Small intestine (tissue), 7 donors: ENCODE measurements around the gene NISCH. TPM values are rescaled to one million over a fixed set of nuclear protein-coding genes. Genes with fewer than 3 reads are reported as not detected.

Experiments
- DNase-seq, 2 donors: peaks; one replicate each; pipeline versions ENCODE4 v3.0.0 to v3.0.0-alpha.2; 2013
- FAIRE-seq: peaks from 2 replicates; lab custom pipeline; 2012; peaks lifted over from hg19 to GRCh38; lab: Jason Lieb, UNC
- H3K27ac ChIP-seq, 3 donors: one replicate each; pipeline ENCODE4 v1.5.1; 2013; ENCODE audit warnings: low read length in 2 of 3, mild to moderate bottlenecking in 2 of 3, control low read depth in 1 of 3, inconsistent platforms in 1 of 3, low read depth in 1 of 3, moderate library complexity in 1 of 3
- H3K27me3 ChIP-seq, 3 donors: one replicate each; pipeline ENCODE4 v1.6.1; 2013; ENCODE audit warnings: low read length in 3 of 3, inconsistent platforms in 1 of 3; ENCODE audit not compliant: control insufficient read depth in 3 of 3, insufficient read depth in 3 of 3
- H3K36me3 ChIP-seq, 3 donors: one replicate each; pipeline ENCODE4 v1.6.1; 2013; ENCODE audit warnings: low read length in 3 of 3, inconsistent platforms in 1 of 3, low read depth in 1 of 3, mild to moderate bottlenecking in 1 of 3, moderate library complexity in 1 of 3; ENCODE audit not compliant: control insufficient read depth in 3 of 3, insufficient read depth in 2 of 3
- H3K4me1 ChIP-seq, 3 donors: one replicate each; pipeline ENCODE4 v1.6.1; 2013; ENCODE audit warnings: low read length in 2 of 3, inconsistent platforms in 1 of 3, low read depth in 1 of 3, mild to moderate bottlenecking in 1 of 3, moderate library complexity in 1 of 3; ENCODE audit not compliant: control insufficient read depth in 3 of 3, insufficient read depth in 2 of 3
- H3K4me3 ChIP-seq, 3 donors: one replicate each; pipeline ENCODE4 v1.5.1; 2013; ENCODE audit warnings: low read length in 3 of 3, control low read depth in 1 of 3, inconsistent platforms in 1 of 3, low read depth in 1 of 3, mild to moderate bottlenecking in 1 of 3, moderate library complexity in 1 of 3
- H3K9me3 ChIP-seq, 2 donors: one replicate each; pipeline ENCODE4 v1.6.1; 2013; ENCODE audit warnings: low read depth in 1 of 2, low read length in 1 of 2; ENCODE audit not compliant: control insufficient read depth in 2 of 2, insufficient read depth in 1 of 2
- WGBS, 3 donors: extraction: QIAGEN DNeasy Blood & Tissue Kit; methylation state at CpG; one replicate each; pipeline ENCODE4 v1.1.7; 2013; 5-methylcytosine and 5-hydroxymethylcytosine counted together
- polyA plus RNA-seq, 4 donors: library from polyadenylated mRNA; stranded (reverse) in 3 of 4; unstranded in 1 of 4; fragments of 200-250 nt in 3 of 4; fragments of 120-200 nt in 1 of 4; gene quantifications; one replicate each; pipeline versions ENCODE4 v1.2.1 to v1.2.3, GENCODE V29; 2013
- donor health status: healthy with polysubstance abuse.
- donor health status: control.
- donor health status: control.
- donor health status: Bipolar disorder and iron deficiency.
- donor health status: healthy.

NISCH gene
- polyA plus RNA-seq, 4 donors = 25.9 to 78.1 (median 27.9) TPM

DNA sequence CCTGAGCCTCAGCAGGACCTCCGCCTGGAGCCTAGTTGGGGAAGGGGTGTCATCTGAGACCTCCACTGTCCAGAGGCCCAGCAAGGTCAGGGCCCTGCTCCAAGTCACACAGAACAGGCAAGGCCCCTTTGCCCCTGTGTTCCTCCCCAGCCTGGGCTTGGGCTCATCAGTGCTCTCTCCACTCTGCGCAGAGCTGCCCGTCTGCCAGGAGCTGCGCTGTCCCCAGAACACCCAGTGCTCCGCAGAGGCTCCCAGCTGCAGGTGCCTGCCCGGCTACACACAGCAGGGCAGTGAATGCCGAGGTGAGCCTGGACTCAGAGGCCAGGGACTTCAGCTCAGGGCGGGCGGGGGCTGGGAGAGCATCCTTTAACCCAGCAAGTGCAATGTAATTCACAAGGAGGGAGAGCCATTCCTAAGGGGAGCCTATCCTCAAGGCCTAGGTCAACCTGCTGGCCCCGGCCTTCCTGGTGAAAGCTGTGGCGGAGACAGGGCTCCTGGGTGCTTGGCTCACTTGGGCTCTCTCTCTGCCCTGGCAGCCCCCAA, 47.5 kb downstream of the NISCH start:
- no peak overlapping the region for H3K4me3 ChIP-seq
- DNase-seq (no peak), FAIRE-seq (no peak)
- no peak overlapping the region for H3K27ac ChIP-seq
- no peaks in the 10 kb centered on the region for H3K4me1 ChIP-seq
- H3K27me3 ChIP-seq = no peaks in the 10 kb centered on the region
- WGBS, 3 donors = 89 to 93% (median 92%) methylated on average over 11 of the region's 11 CpGs
- no peaks in the 10 kb centered on the region for H3K9me3 ChIP-seq
- peaks cover 0 to 2% (median 0%) of the 10 kb centered on the region in 3 donors for H3K36me3 ChIP-seq

GRCh38 chr3:52503788-52504424, 48.5 kb downstream of the NISCH start:
- Histone ChIP-seq H3K4me3 (no peak overlapping the region), H3K4me1 (no peaks in the 10 kb centered on the region), H3K27me3 (no peaks in the 10 kb centered on the region), H3K36me3 (peaks cover 0 to 4% (median 0%) of the 10 kb centered on the region in 3 donors), H3K27ac (no peak overlapping the region), H3K9me3 (no peaks in the 10 kb centered on the region)
- 39 to 65% (median 56%) methylated on average over 23 of the region's 23 CpGs for WGBS, 3 donors
- DNase-seq (no peak), FAIRE-seq (no peak)

- no peaks in the 10 kb centered on the region for H3K9me3 ChIP-seq
- no peak overlapping the region for H3K27ac ChIP-seq
- WGBS, 3 donors = 83 to 90% (median 83%) methylated on average over 9 to 10 of the region's 10 CpGs
- H3K4me1 ChIP-seq = no peaks in the 10 kb centered on the region
- DNase-seq (no peak), FAIRE-seq (no peak)
- H3K4me3 ChIP-seq = no peak overlapping the region
- H3K27me3 ChIP-seq = no peaks in the 10 kb centered on the region
- peaks cover 0 to 4% (median 0%) of the 10 kb centered on the region in 3 donors for H3K36me3 ChIP-seq
Measured at GRCh38 chr3:52504977-52505376, 49.6 kb downstream of the NISCH start.

GRCh38 chr3:52506266-52506966, 51.0 kb downstream of the NISCH start:
- 78 to 87% (median 87%) methylated on average over 25 to 27 of the region's 27 CpGs for WGBS, 3 donors
- no peaks in the 10 kb centered on the region for H3K9me3 ChIP-seq
- H3K27me3 ChIP-seq = no peaks in the 10 kb centered on the region
- peaks cover 0 to 4% (median 0%) of the 10 kb centered on the region in 3 donors for H3K36me3 ChIP-seq
- no peak overlapping the region for H3K4me3 ChIP-seq
- no peak for DNase-seq
- FAIRE-seq = no peak
- H3K27ac ChIP-seq = no peak overlapping the region
- H3K4me1 ChIP-seq = no peaks in the 10 kb centered on the region

GRCh38 chr3:52507359-52507758, 52.0 kb downstream of the NISCH start:
- Histone ChIP-seq H3K4me1 (no peaks in the 10 kb centered on the region), H3K9me3 (no peaks in the 10 kb centered on the region), H3K4me3 (no peak overlapping the region), H3K36me3 (peaks cover 0 to 4% (median 0%) of the 10 kb centered on the region in 3 donors), H3K27me3 (no peaks in the 10 kb centered on the region), H3K27ac (no peak overlapping the region)
- no peak for FAIRE-seq
- WGBS, 3 donors = 63 to 70% (median 65%) methylated on average over 5 of the region's 5 CpGs
- no peak for DNase-seq

- peaks cover 0 to 6% (median 0%) of the 10 kb centered on the region in 3 donors for H3K36me3 ChIP-seq
- no peak overlapping the region for H3K4me3 ChIP-seq
- 26 to 60% (median 34%) methylated on average over 11 to 12 of the region's 12 CpGs for WGBS, 3 donors
- no peak overlapping the region for H3K27ac ChIP-seq
- H3K4me1 ChIP-seq = no peaks in the 10 kb centered on the region
- no peaks in the 10 kb centered on the region for H3K27me3 ChIP-seq
- FAIRE-seq = no peak
- no peaks in the 10 kb centered on the region for H3K9me3 ChIP-seq
- no peak for DNase-seq
Measured at GRCh38 chr3:52509753-52510328, 54.4 kb downstream of the NISCH start.

DNA sequence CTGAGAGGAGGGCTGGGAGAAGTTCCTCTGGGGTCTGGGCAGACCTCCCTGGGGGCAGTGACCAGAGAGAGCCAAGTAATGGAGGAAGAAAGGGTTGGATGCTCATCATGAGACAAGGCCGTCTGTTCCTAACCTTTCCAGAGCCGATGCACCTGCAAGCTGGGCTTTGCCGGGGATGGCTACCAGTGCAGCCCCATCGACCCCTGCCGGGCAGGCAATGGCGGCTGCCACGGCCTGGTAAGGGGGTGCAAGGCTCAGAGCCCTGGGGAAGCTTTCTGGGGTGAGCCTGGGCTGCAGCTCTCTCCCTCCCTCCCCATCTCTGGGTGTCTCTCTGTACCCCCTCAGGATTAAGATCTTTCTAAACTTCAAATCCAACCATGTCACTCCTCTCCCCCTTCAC, 56.1 kb downstream of the NISCH start:
- no peak for DNase-seq
- 77 to 86% (median 80%) methylated on average over 7 of the region's 7 CpGs for WGBS, 3 donors
- no peak overlapping the region for H3K27ac ChIP-seq
- H3K4me3 ChIP-seq = no peak overlapping the region
- FAIRE-seq = no peak
- no peaks in the 10 kb centered on the region for H3K9me3 ChIP-seq
- H3K36me3 ChIP-seq = peaks cover 0 to 4% (median 0%) of the 10 kb centered on the region in 3 donors
- H3K4me1 ChIP-seq = no peaks in the 10 kb centered on the region
- no peaks in the 10 kb centered on the region for H3K27me3 ChIP-seq

DNA sequence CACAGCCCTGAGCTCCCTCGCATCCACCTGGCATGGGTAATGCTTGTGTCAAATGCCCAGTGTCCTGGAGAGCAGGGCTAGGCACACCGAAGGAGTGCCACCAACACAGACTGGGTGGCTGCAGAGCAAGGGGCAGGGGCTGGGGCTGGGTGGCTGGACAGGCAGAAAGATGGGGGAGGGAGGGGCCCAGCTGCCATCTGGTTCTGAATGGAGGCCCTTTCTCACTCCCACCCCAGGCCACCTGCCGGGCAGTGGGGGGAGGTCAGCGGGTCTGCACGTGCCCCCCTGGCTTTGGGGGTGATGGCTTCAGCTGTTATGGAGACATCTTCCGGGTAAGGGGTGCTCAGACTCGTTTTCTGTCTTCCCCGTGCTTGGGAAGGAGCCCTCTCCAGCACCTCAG, 56.7 kb downstream of the NISCH start:
- Histone ChIP-seq H3K4me3 (no peak overlapping the region), H3K27ac (no peak overlapping the region), H3K27me3 (no peaks in the 10 kb centered on the region), H3K36me3 (peaks cover 0 to 4% (median 0%) of the 10 kb centered on the region in 3 donors), H3K4me1 (no peaks in the 10 kb centered on the region), H3K9me3 (no peaks in the 10 kb centered on the region)
- DNase-seq (no peak), FAIRE-seq (no peak)
- 58 to 69% (median 59%) methylated on average over 8 of the region's 8 CpGs for WGBS, 3 donors
